ENCODE results near the gene EPS8L2.
A peak's percentile ranks its signal among the peaks of the same experiment; 100 is the strongest.

EPS8L2 gene

DNA sequence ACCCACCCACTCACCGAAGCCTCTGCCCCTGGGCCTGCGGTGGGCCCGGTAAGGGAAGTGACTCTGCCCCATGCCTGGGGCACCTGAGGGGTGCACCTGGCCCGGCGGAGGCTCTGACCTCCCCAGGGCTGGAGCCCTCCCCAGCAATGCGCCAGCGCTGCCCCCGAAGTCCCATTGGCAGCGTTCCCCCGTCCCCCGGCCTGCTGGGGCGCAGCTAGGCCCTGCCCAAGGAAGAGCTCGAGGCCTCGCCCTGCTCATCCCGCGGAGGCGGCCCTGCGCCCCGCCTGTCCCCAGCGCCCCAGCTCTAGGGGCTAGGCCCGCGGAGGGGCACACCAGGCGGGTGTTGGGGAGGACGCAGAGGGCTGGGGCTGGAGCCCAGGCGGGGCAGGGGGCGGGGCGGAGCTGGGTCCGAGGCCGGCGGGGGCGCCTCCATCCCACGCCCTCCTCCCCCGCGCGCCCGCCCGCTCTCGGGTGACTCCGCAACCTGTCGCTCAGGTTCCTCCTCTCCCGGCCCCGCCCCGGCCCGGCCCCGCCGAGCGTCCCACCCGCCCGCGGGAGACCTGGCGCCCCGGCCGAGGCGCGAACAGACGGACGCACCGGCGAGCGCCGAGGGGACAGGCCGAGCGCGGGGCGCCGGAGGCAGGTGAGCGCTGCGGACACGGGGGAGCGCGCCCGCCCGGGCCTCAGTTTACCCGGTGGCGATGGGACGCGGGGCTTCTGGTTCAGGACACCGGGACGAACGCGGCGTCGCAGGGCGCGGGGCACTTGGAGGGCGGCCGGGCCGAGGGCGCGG, at the start of gene EPS8L2:
EPS8L2 (plus strand) TSS at position 586 of the 793 bp plus-strand sequence. CDS start 3,177 bp downstream, outside the sequence.
- H3K4me3 ChIP-seq (ENCODE audit: low read depth, low read length), result peak within 1 kb of the TSS; percentile 72
- TF ChIP-seq, protein P1, sequence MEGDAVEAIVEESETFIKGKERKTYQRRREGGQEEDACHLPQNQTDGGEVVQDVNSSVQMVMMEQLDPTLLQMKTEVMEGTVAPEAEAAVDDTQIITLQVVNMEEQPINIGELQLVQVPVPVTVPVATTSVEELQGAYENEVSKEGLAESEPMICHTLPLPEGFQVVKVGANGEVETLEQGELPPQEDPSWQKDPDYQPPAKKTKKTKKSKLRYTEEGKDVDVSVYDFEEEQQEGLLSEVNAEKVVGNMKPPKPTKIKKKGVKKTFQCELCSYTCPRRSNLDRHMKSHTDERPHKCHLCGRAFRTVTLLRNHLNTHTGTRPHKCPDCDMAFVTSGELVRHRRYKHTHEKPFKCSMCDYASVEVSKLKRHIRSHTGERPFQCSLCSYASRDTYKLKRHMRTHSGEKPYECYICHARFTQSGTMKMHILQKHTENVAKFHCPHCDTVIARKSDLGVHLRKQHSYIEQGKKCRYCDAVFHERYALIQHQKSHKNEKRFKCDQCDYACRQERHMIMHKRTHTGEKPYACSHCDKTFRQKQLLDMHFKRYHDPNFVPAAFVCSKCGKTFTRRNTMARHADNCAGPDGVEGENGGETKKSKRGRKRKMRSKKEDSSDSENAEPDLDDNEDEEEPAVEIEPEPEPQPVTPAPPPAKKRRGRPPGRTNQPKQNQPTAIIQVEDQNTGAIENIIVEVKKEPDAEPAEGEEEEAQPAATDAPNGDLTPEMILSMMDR (IDR thresholded peaks at IDR 0.05; ENCODE audit: low read depth, low read length), result no peak

DNA sequence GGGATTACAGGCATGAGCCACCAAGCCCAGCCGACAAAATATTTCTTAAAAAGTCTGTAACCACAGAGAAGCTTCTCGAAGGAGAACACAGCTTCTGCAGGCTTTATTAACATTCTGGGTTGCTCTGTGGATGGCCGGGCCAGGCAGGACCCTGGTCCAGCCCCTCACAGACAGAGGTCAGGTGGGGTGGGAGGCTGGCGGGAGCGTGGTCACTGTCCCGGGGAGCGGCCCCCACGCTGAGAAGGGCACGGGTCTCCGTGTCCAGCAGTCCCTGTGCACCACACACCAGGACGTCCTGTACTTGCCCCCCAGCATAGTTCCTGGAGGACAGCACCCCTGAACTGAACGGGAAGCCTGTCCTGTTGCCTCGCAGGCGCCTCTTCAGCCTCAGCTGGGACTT, 49.6 kb upstream of the EPS8L2 start:
- TF ChIP-seq, protein P1 (IDR thresholded peaks at IDR 0.05; ENCODE audit: low read depth, low read length), result no peak
- H3K4me3 ChIP-seq (ENCODE audit: low read depth, low read length), result no peak overlapping the region

DNA sequence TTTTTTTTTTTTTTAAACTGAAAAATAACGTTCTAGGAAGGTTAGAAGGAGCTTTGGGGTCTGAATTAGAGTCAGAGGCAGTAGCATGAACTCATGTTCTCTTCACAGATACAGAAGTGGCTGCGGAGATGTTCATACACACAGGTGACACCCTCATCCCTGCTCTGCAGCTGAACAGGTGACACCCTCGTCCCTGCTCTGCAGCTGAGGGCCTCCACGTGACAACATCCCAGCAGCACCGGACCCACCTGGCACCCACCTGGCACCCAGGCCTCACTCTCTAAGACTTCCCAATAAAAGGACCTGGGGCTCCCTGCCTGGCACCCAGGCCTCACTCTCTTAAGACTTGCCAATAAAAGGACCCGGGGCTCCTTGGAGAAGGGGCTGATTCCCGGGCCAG, 49.2 kb upstream of the EPS8L2 start:
- no peak overlapping the region for H3K4me3 ChIP-seq (ENCODE audit: low read depth, low read length)
- TF ChIP-seq, protein P1 (IDR thresholded peaks at IDR 0.05; ENCODE audit: low read depth, low read length), result no peak

DNA sequence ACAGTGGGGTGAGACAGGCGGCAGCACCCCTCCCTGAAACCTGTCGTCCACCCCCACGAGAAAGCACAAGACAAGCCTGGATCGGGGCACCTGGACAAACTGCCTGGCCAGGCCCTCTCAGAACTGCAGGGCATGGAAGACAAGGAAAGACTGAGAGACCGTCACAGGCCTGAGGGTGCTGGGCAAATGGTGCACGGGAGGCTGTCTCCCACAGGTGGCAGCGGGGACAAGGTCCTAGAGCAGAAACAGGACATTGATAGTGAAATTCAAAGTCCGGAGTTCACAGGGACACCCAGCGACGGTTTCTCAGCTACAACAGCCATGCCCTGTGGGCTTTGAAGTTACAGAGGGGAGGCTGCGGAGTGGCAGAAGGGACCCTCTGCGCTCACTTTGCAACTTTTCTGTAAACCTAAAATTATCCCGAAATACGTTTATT, 48.3 kb upstream of the EPS8L2 start:
- TF ChIP-seq, protein P1 (IDR thresholded peaks at IDR 0.05; ENCODE audit: low read depth, low read length), result no peak

DNA sequence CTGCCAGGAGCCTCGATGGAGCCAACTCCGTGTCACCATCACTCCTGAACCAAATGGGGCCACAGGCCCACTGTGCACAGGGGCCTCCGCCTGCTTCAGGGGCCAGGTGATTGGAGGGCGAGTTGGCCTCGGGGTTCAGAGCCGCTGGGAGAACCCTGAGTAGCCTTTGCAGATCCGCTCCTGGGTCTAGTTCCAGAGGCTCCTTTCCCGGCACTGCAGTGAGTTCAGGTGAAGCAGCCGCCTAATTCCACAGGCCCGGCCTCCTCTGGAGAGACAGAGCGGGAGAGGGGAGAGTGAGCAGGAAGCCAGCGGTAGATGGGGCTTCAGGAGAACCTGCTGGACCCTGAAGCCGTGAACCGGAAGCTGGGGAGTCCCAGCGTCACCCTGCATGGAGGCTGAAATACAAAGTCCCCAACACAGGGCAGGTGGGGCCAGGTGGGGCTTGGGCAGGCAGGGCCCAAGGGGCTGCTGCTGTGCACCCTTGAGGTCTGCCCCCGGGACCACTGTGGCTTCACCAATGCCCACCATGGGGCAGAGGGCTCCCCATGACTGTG, 46.4 kb upstream of the EPS8L2 start:
- TF ChIP-seq, protein P1 (IDR thresholded peaks at IDR 0.05; ENCODE audit: low read depth, low read length), result no peak
- no peak overlapping the region for H3K4me3 ChIP-seq (ENCODE audit: low read depth, low read length)

More for the DNA sequence above, 48.3 kb upstream of the EPS8L2 start:
- no peak overlapping the region for H3K4me3 ChIP-seq (ENCODE audit: low read depth, low read length)

DNA sequence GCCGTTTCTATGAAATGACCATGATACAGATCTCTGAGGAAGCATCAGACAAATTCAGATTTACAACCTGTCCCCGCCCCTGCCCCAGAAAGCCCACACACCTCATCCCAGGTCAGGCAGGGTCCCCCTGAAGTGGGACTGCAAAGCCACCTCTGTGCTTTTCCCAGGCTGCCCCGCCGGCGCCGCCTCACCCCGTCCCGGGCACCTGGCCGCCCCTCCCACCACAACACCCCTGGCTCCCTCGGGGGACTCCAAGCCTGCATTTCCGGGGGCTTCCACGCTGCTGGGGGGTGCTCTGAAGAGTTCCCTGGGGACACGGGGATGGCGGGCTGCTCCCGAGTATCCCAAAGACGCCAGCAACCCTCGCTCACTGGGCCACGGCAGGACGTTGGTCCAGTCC, 45.8 kb upstream of the EPS8L2 start:
- H3K4me3 ChIP-seq (ENCODE audit: low read depth, low read length), result no peak overlapping the region
- TF ChIP-seq, protein P1 (IDR thresholded peaks at IDR 0.05; ENCODE audit: low read depth, low read length), result no peak
